22Rv1 (cell line): ENCODE data around the gene CCDC148.

ENCODE experiments used
- CTCF ChIP-seq: fragments of 450-650 bp; IDR thresholded peaks from 2 replicates; pipeline ENCODE4 v1.5.1; 2017; ENCODE audit warnings: mild to moderate bottlenecking
- ZFX ChIP-seq: fragments of 450-650 bp; IDR thresholded peaks from 2 replicates; pipeline ENCODE4 v1.6.1; 2017; ENCODE audit warnings: antibody characterized with exemption, borderline replicate concordance

GRCh38 chr2:158498749-158499136 lies 42.2 kb upstream of the CCDC148 start:
- no peak for TF ChIP-seq CTCF
- TF ChIP-seq ZFX = no peak
